HL-60/S4 treated with retinoic acid at 250 ng/mL for 4 days and 3 days (cell line): ENCODE data around the gene FXYD6.

ENCODE experiments used
- in situ Hi-C: fragments of 300-500 bp; cut with MboI; formaldehyde crosslinking; loops from 2 replicates; pipeline ENCODE4 v1.7.0; 2022; ENCODE audit warnings: low sequenced_read_pairs

Gene FXYD6

DNA sequence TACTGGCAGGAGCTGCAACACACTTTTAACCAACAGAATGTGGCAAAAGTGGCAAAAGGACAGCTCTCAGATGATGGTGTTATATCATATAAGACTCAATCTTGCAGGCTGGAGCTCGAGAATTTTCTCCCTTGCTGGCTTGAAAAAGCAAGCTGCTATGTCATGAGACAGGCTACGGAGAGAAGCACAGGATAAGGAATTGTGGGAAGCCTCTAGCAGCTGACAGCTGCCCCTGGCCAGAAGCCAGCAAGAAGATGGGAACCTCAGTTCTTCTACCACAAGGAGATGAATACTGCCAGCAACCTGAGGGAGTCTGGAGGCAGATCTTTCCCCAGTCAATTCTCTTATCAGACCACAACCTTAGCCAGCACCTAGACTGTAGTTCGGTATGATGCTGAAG lies 24.6 kb downstream of the FXYD6 start:
- in situ Hi-C loops = no loop called here

GRCh38 chr11:117851106-117851505 lies 25.4 kb downstream of the FXYD6 start:
- in situ Hi-C loops = no loop called here

DNA sequence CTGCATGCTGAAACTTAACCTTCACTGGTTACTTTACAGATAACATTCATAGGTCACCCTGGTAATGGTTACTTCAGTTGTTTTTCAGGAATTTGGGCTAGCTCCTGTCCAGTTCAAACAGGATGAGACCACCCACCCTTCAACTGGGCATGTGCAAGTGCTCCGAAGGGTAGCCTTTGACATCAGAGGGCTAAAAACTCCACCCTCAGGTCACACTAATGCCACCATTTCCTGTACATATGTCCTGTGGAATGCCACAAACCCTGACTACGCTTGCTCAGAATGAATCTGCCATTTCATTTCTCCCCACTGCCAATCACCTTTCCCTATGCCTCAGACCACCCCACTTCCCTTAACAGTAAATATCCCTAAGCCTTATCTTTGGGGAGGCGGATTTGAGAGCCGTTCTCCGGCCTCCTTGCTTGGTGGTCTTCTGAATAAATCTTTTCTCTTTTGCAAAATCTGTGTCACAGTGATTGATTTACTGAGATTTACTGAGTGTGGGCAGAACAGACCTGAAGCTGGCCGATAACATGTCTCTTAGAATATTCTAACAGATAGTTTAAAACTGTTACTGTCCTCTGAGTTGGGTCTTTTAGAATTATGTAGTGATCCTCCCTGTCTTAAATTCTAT lies 26.6 kb downstream of the FXYD6 start:
- in situ Hi-C loops = loop anchor here (25.0 kb wide), 1 partner anchor 212 kb away; no protein-coding TSS in a partner anchor

- in situ Hi-C loops = loop anchor here (25.0 kb wide), 1 partner anchor 218 kb away; no protein-coding TSS in a partner anchor
Measured at GRCh38 chr11:117843666-117844484, 32.6 kb downstream of the FXYD6 start.

DNA sequence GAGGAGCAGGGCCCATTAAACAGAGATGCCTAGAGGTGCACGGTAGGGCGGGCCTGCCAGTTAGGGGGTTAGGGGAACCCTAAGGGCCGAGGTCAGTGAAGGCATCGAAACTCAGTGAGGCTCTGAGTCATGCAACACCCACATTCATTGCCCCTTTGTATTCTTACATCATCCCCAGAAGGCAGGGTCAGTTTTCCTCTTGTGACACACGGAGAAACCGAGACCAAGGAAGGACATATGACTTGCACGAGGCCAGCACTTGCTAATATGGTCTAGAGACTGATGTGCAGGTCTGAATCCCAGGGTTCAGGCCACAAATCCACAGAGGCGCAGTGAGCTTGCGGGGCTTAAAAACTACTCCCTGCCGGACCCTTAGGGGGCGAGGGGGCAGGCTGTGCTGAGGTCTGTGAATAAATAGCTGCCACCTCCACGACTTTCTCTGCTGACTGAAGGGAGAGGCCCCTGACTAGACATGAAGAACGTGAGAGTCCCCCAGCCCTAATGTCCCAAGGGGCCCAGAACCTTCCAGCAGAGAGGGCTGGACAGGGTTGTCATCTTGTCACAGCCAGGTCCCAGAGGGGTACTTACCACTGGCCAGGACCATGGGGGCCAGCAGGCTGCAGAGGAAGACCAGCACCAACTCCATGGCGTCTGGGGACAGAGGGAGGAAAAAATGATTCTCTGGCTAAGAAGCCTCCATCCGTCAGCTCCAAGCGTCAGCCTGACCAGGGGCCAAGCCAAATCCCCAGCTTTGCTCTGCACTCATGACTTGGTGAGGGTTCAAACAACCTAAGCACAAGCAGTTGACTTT lies 34.1 kb downstream of the FXYD6 start:
- in situ Hi-C loops = loop anchor here (25.0 kb wide), 1 partner anchor 220 kb away; no protein-coding TSS in a partner anchor

- in situ Hi-C loops = loop anchor here (25.0 kb wide), 1 partner anchor 221 kb away; no protein-coding TSS in a partner anchor
Measured at GRCh38 chr11:117841551-117842031, 34.9 kb downstream of the FXYD6 start.

GRCh38 chr11:117840881-117841550 lies 35.4 kb downstream of the FXYD6 start:
- in situ Hi-C loops = loop anchor here (25.0 kb wide), 1 partner anchor 221 kb away; no protein-coding TSS in a partner anchor

GRCh38 chr11:117839936-117840813 lies 36.3 kb downstream of the FXYD6 start:
- in situ Hi-C loops = loop anchor here (10.0 to 25.0 kb wide), 2 partner anchors 105 to 222 kb away; no protein-coding TSS in a partner anchor

DNA sequence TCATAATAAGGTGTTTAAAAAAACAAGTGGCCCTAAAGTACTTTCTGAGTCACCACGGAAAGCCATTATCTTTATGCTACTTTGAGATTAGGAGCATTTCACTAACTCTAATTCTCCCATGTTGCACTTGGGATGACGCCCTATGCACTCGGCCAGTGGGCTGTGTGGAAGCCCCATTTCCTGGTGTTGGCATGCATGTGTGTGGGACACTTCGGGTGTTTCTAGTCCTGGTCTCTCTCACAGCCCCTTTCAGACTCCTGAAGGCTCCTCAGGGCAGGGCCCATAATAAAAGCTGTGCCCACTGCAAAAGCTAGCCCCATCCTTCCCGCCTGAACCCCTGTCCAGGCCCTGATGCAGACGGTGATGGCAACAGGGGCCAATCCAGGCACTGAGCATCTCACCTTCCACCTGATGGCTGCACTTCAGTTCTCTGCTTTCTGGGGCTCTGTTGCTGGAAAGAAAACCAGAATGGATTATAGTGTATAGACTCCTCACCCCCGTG lies 37.0 kb downstream of the FXYD6 start:
- in situ Hi-C loops = loop anchor here (10.0 to 25.0 kb wide), 2 partner anchors 105 to 223 kb away; no protein-coding TSS in a partner anchor

- in situ Hi-C loops = loop anchor here (10.0 to 25.0 kb wide), 2 partner anchors 106 to 223 kb away; no protein-coding TSS in a partner anchor
Measured at GRCh38 chr11:117838901-117839300, 37.6 kb downstream of the FXYD6 start.

DNA sequence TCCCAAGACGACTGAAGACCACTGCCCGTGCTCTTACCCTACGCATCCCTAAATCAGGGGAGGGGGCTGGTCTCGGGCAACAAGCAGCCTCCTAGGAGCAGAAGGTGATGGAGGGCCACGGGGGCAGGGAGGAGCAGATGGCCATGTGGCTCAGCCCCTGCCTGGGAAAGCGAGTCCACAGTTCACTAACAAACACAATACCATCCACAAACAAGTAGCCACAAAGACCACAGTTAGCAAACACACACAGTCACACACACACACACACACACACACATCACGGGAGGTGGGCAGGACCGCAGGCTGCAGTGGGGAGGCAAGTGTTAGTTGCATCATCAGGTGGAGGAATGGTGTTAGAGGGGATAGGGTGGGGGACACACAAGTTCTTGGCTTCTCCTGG lies 38.7 kb downstream of the FXYD6 start:
- in situ Hi-C loops = loop anchor here (10.0 to 25.0 kb wide), 2 partner anchors 107 to 225 kb away; no protein-coding TSS in a partner anchor

DNA sequence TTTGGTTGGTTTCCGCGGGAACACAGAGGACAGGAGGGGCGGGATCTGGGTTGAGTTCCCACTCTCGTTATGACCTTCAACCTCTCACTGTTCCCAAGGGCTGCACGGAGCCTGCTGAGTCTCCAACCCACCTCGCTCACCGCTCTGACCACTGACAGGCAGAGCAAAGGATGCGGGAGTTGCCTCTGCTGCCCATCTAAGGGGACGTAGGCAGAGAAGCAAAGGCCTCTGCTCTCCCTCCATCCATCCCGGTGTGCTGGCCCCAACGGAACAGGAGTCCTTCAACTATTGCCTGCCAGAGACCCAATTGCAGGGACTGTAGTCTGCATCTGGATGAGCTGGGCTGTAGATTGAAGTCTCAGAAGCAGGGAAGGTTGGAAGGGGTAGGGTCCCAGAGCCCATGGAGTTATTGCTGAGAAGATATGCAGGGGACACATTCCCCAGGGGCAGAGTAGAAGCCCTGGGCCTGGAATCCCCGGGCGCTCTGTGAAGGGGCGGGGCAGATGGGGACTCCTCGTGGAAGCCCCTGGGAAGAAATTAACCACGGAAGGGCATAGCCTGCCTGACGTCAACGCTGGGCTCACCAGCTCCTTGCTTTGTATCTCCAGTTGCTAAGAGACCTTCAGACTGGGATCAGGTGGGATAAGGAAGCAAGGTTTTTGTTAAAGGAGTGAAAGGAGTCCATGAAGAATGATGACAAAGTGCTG lies 39.2 kb downstream of the FXYD6 start:
- in situ Hi-C loops = loop anchor here (10.0 to 25.0 kb wide), 2 partner anchors 108 to 225 kb away; no protein-coding TSS in a partner anchor

GRCh38 chr11:117836077-117836960 lies 40.1 kb downstream of the FXYD6 start:
- in situ Hi-C loops = loop anchor here (10.0 to 25.0 kb wide), 2 partner anchors 108 to 226 kb away; no protein-coding TSS in a partner anchor

- in situ Hi-C loops = loop anchor here (10.0 to 25.0 kb wide), 2 partner anchors 109 to 227 kb away; no protein-coding TSS in a partner anchor
Measured at GRCh38 chr11:117835576-117835975, 40.9 kb downstream of the FXYD6 start.

GRCh38 chr11:117834838-117835443 lies 41.5 kb downstream of the FXYD6 start:
- in situ Hi-C loops = loop anchor here (10.0 to 25.0 kb wide), 2 partner anchors 110 to 227 kb away; no protein-coding TSS in a partner anchor

DNA sequence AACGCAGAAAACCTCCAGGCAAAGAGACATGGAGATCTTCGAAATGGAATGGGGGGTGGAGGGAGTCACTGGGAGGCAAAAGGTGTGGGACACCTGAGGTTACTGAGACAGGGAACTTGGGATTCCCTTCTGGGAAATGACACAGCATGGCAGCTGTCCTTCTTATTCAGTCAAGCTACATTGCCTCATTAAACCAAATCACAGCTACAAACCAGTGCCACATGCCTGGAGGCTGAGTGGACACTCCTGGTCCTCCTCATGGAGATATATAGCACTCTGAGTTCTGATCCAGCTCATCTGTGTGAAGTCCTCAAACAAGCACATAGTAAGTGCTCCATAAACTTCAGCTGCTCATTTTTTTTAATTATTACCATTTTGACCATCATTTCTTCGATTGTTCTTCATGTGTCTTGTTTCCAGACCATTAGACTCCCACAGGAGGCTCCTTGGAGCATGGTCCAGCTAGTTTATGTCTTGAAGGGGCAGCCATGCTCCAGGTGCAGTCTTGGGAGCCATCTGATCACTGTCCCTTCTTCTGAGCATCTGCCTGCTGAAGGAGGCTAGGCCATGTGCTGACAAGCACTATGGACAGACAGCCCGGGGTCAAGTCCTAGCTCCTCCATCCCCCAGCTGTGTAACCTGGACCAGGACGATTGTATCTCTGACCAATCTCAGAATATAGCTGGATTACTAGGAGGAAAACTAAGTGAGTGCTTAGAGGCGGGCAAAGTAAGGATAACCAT lies 42.2 kb downstream of the FXYD6 start:
- in situ Hi-C loops = loop anchor here (10.0 to 25.0 kb wide), 2 partner anchors 111 to 228 kb away; no protein-coding TSS in a partner anchor
